ENCODE data around the gene PGC.

Gene PGC

GRCh38 chr6:41728073-41728936, 18.9 kb downstream of the PGC start:
- no peak overlapping the region for H2AFZ ChIP-seq (ENCODE audit: low read depth)
- H4K20me1 ChIP-seq (ENCODE audit: insufficient read depth) = 0 out of 2 replicates have a peak, but pooled peaks cover 4% of the 10 kb centered on the region
- TF ChIP-seq, protein P1, sequence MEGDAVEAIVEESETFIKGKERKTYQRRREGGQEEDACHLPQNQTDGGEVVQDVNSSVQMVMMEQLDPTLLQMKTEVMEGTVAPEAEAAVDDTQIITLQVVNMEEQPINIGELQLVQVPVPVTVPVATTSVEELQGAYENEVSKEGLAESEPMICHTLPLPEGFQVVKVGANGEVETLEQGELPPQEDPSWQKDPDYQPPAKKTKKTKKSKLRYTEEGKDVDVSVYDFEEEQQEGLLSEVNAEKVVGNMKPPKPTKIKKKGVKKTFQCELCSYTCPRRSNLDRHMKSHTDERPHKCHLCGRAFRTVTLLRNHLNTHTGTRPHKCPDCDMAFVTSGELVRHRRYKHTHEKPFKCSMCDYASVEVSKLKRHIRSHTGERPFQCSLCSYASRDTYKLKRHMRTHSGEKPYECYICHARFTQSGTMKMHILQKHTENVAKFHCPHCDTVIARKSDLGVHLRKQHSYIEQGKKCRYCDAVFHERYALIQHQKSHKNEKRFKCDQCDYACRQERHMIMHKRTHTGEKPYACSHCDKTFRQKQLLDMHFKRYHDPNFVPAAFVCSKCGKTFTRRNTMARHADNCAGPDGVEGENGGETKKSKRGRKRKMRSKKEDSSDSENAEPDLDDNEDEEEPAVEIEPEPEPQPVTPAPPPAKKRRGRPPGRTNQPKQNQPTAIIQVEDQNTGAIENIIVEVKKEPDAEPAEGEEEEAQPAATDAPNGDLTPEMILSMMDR (conservative IDR thresholded peaks at IDR 0.05; ENCODE audit: low read depth, low read length) = no peak
- no peaks in the 10 kb centered on the region for H3K27me3 ChIP-seq (ENCODE audit: insufficient read depth, low read depth)
- H3K79me2 ChIP-seq (ENCODE audit: insufficient read depth, low read depth) = peaks cover 18% of the 10 kb centered on the region; the same call in 1 of the 2 replicates
- no peaks in the 10 kb centered on the region for H3K36me3 ChIP-seq (ENCODE audit: insufficient read depth)
- no peak overlapping the region for H3K27ac ChIP-seq
- no peak overlapping the region for H3K9ac ChIP-seq
- no peak overlapping the region for H3K4me3 ChIP-seq (IDR thresholded peaks at IDR 0.05; ENCODE audit: insufficient read depth, low read depth, low read length)
- H3K4me1 ChIP-seq (ENCODE audit: low read depth, poor library complexity, severe bottlenecking) = peaks cover 26% of the 10 kb centered on the region
- no peak overlapping the region for H3K4me2 ChIP-seq

GRCh38 chr6:41727705-41728072, 19.5 kb downstream of the PGC start:
- TF ChIP-seq, protein P1 (conservative IDR thresholded peaks at IDR 0.05; ENCODE audit: low read depth, low read length) = no peak
- no peak overlapping the region for H3K9ac ChIP-seq
- H3K36me3 ChIP-seq (ENCODE audit: insufficient read depth) = no peaks in the 10 kb centered on the region
- no peak overlapping the region for H3K4me3 ChIP-seq (IDR thresholded peaks at IDR 0.05; ENCODE audit: insufficient read depth, low read depth, low read length)
- H4K20me1 ChIP-seq (ENCODE audit: insufficient read depth) = 0 out of 2 replicates have a peak, but pooled peaks cover 4% of the 10 kb centered on the region
- peaks cover 18% of the 10 kb centered on the region; the same call in 1 of the 2 replicates for H3K79me2 ChIP-seq (ENCODE audit: insufficient read depth, low read depth)
- H3K4me2 ChIP-seq = no peak overlapping the region
- H3K4me1 ChIP-seq (ENCODE audit: low read depth, poor library complexity, severe bottlenecking) = peaks cover 25% of the 10 kb centered on the region
- H3K27ac ChIP-seq = no peak overlapping the region
- H3K27me3 ChIP-seq (ENCODE audit: insufficient read depth, low read depth) = no peaks in the 10 kb centered on the region
- no peak overlapping the region for H2AFZ ChIP-seq (ENCODE audit: low read depth)

DNA sequence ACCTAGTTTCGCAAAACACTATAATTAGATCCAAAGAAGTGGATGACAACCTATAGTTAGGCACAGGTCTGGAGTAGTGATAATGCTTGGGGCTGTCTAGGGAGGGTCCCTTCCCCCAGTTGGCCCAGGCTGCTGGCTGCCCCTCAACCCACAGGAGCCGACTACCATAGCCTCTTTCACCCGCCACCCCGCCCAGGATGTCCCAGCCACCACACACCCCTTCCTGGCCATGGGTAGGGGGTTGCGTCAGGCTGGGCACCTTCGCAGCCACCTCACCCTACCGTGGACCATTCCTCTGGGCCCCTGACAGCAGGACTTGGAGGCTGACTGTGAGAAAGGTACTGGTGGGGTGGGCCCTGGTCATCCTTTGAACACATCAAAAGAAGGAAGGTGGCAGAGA, 20.3 kb downstream of the PGC start:
- Histone ChIP-seq H3K4me2 (no peak overlapping the region), H2AFZ (ENCODE audit: low read depth) (no peak overlapping the region), H3K9ac (no peak overlapping the region), H3K27ac (no peak overlapping the region), H3K4me3 (IDR thresholded peaks at IDR 0.05; ENCODE audit: insufficient read depth, low read depth, low read length) (no peak overlapping the region), H3K4me1 (ENCODE audit: low read depth, poor library complexity, severe bottlenecking) (peaks cover 20% of the 10 kb centered on the region), H3K36me3 (ENCODE audit: insufficient read depth) (no peaks in the 10 kb centered on the region), H3K79me2 (ENCODE audit: insufficient read depth, low read depth) (peaks cover 14% of the 10 kb centered on the region; the same call in 1 of the 2 replicates), H4K20me1 (ENCODE audit: insufficient read depth) (0 out of 2 replicates have a peak, but pooled peaks cover 4% of the 10 kb centered on the region), H3K27me3 (ENCODE audit: insufficient read depth, low read depth) (no peaks in the 10 kb centered on the region)
- TF ChIP-seq, protein P1 (conservative IDR thresholded peaks at IDR 0.05; ENCODE audit: low read depth, low read length) = no peak

DNA sequence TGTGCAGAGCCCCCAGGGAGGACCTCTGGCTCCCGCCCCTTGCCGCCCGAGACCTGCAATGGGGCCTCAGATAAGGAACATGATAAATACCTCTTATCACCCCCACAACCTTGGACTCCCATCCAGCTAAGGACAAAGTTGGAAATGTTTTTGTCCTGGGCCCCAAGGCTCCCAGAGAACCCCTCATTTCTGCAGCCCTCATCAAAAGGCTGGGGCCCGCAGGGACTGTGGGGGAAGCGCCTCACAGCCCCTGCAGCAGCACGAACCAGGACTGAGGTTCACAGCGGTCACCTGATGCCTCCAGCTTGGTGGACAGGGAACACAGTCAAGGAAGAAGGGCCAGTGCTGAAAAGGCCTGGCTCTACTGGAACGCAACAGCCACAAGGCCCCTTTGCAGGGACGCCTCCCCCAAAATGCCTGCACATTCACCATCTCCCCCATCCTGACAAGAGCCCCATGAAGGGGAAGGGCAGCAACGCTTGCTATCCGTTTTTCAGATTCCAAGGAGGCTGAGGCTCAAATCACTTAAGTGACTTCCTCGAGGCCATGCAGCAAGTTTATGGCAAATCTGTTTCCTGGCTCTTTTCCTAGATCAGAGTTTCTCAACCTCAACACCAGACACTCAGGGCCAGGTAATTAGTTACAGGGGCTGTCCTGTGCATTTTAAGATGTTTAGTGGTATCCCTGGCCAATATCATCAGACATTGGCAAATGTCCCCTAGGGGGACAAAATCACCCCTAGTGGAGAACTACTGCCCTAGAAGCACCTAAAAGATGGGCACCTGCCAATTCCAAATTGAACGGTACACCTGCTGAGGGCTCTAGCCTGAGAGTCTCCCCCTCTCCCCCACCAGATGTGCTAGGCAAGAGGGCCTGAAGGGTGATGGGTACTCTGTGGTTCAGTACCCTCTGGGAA, 22.4 kb downstream of the PGC start:
- Histone ChIP-seq H4K20me1 (ENCODE audit: insufficient read depth) (0 out of 2 replicates have a peak, but pooled peaks cover 4% of the 10 kb centered on the region), H3K36me3 (ENCODE audit: insufficient read depth) (no peaks in the 10 kb centered on the region), H3K27me3 (ENCODE audit: insufficient read depth, low read depth) (no peaks in the 10 kb centered on the region), H3K79me2 (ENCODE audit: insufficient read depth, low read depth) (peaks cover 4% of the 10 kb centered on the region; the same call in 1 of the 2 replicates), H3K4me2 (no peak overlapping the region), H3K4me3 (IDR thresholded peaks at IDR 0.05; ENCODE audit: insufficient read depth, low read depth, low read length) (no peak overlapping the region), H3K4me1 (ENCODE audit: low read depth, poor library complexity, severe bottlenecking) (peaks cover 12% of the 10 kb centered on the region), H3K27ac (no peak overlapping the region), H3K9ac (no peak overlapping the region), H2AFZ (ENCODE audit: low read depth) (no peak overlapping the region)
- TF ChIP-seq, protein P1 (conservative IDR thresholded peaks at IDR 0.05; ENCODE audit: low read depth, low read length) = no peak

Data from KMS-11 (cell line).